H9 (cell line): ENCODE measurements around the gene DGKG. TPM values are rescaled to one million over a fixed set of nuclear protein-coding genes. Genes with fewer than 3 reads are reported as not detected.

Experiments
- DNase-seq: peaks from one replicate; pipeline ENCODE4 v3.0.0-alpha.2; 2017
- H2AFZ ChIP-seq: one replicate; pipeline ENCODE4 v1.6.1; 2013; ENCODE audit warnings: mild to moderate bottlenecking, low read length, control low read depth, moderate library complexity
- H2AK5ac ChIP-seq: 2 replicates; pipeline ENCODE4 v1.6.1; 2013; ENCODE audit warnings: low read length, control low read depth, mixed read lengths; ENCODE audit not compliant: insufficient read length
- H2BK120ac ChIP-seq: one replicate; pipeline ENCODE4 v1.6.1; 2013; ENCODE audit warnings: low read depth, mild to moderate bottlenecking, low read length, control low read depth, inconsistent platforms; ENCODE audit not compliant: poor library complexity, severe bottlenecking
- H2BK12ac ChIP-seq: 2 replicates; pipeline ENCODE4 v1.6.1; 2013; ENCODE audit warnings: low read length, control low read depth, mixed read lengths, low read depth; ENCODE audit not compliant: insufficient read length
- H2BK15ac ChIP-seq: 2 replicates; pipeline ENCODE4 v1.6.1; 2013; ENCODE audit warnings: low read depth, low read length, control low read depth
- H2BK20ac ChIP-seq: one replicate; pipeline ENCODE4 v1.6.1; 2013; ENCODE audit warnings: low read depth, mild to moderate bottlenecking, low read length, control low read depth, inconsistent platforms; ENCODE audit not compliant: poor library complexity, severe bottlenecking
- H2BK5ac ChIP-seq: 2 replicates; pipeline ENCODE4 v1.6.1; 2013; ENCODE audit warnings: low read length, control low read depth, mixed read lengths; ENCODE audit not compliant: insufficient read length
- H3K14ac ChIP-seq: 2 replicates; pipeline ENCODE4 v1.6.1; 2013; ENCODE audit warnings: low read length, control low read depth; ENCODE audit not compliant: insufficient read depth
- H3K18ac ChIP-seq: 2 replicates; pipeline ENCODE4 v1.6.1; 2013; ENCODE audit warnings: low read depth, mild to moderate bottlenecking, mixed read lengths, low read length, control low read depth; ENCODE audit not compliant: insufficient read length
- H3K23ac ChIP-seq: 2 replicates; pipeline ENCODE4 v1.6.1; 2013; ENCODE audit warnings: low read length, control low read depth, mixed read lengths, low read depth; ENCODE audit not compliant: insufficient read length
- H3K23me2 ChIP-seq: 2 replicates; pipeline ENCODE4 v1.6.1; 2013; ENCODE audit warnings: low read depth, mild to moderate bottlenecking, mixed read lengths, low read length, control low read depth; ENCODE audit not compliant: insufficient read length, poor library complexity, severe bottlenecking
- H3K27ac ChIP-seq: 2 replicates; pipeline ENCODE4 v1.5.1; 2013; ENCODE audit warnings: low read length, control low read depth, mixed read lengths, low read depth; ENCODE audit not compliant: insufficient read length
- H3K27me3 ChIP-seq: 2 replicates; pipeline ENCODE4 v1.6.1; 2013; ENCODE audit warnings: low read length, control low read depth, inconsistent platforms; ENCODE audit not compliant: insufficient read depth
- H3K4ac ChIP-seq: 2 replicates; pipeline ENCODE4 v1.6.1; 2013; ENCODE audit warnings: low read depth, mild to moderate bottlenecking, control low read depth, inconsistent platforms, low read length, moderate library complexity
- H3K4me1 ChIP-seq: 2 replicates; pipeline ENCODE4 v1.6.1; 2013; ENCODE audit warnings: low read length, control low read depth, inconsistent platforms; ENCODE audit not compliant: insufficient read depth
- H3K4me2 ChIP-seq: 2 replicates; pipeline ENCODE4 v1.6.1; 2013; ENCODE audit warnings: low read length, control low read depth, mixed read lengths; ENCODE audit not compliant: insufficient read length, insufficient read depth
- H3K56ac ChIP-seq: 2 replicates; pipeline ENCODE4 v1.6.1; 2013; ENCODE audit warnings: low read depth, mild to moderate bottlenecking, mixed read lengths, low read length, control low read depth; ENCODE audit not compliant: insufficient read length
- H3K79me1 ChIP-seq: 2 replicates; pipeline ENCODE4 v1.6.1; 2013; ENCODE audit warnings: low read depth, mild to moderate bottlenecking, moderate library complexity, low read length, control low read depth, inconsistent platforms; ENCODE audit not compliant: insufficient read depth, poor library complexity, severe bottlenecking
- H3K79me2 ChIP-seq: 2 replicates; pipeline ENCODE4 v1.6.1; 2013; ENCODE audit warnings: low read length, control low read depth, inconsistent platforms; ENCODE audit not compliant: insufficient read depth
- H3K9ac ChIP-seq: 2 replicates; pipeline ENCODE4 v1.6.1; 2013; ENCODE audit warnings: low read length, control low read depth, mixed read lengths; ENCODE audit not compliant: insufficient read length; ENCODE audit errors: extremely low read depth
- H3K9me3 ChIP-seq: one replicate; pipeline ENCODE4 v1.6.1; 2013; ENCODE audit warnings: low read depth, low read length, inconsistent platforms; ENCODE audit not compliant: control insufficient read depth
- H3T11ph ChIP-seq: one replicate; pipeline ENCODE4 v1.6.1; 2013; ENCODE audit warnings: mild to moderate bottlenecking, low read length, control low read depth, inconsistent platforms
- H4K20me1 ChIP-seq: one replicate; pipeline ENCODE4 v1.6.1; 2013; ENCODE audit not compliant: control insufficient read depth, insufficient read length, insufficient read depth
- H4K5ac ChIP-seq: 2 replicates; pipeline ENCODE4 v1.6.1; 2013; ENCODE audit warnings: low read depth, mild to moderate bottlenecking, mixed read lengths, low read length, control low read depth; ENCODE audit not compliant: insufficient read length
- H4K8ac ChIP-seq: replicated peaks from 2 replicates; pipeline ENCODE4 v1.6.1; 2013; ENCODE audit warnings: low read length, control low read depth, mixed read lengths, low read depth; ENCODE audit not compliant: insufficient read length
- H4K91ac ChIP-seq: 2 replicates; pipeline ENCODE4 v1.6.1; 2013; ENCODE audit warnings: low read depth, mild to moderate bottlenecking, moderate library complexity, mixed read lengths, low read length, control low read depth; ENCODE audit not compliant: insufficient read length
- H3K27ac Mint-ChIP-seq, 3 experiments: 2 replicates in 2 of 3; 3 replicates in 1 of 3; pipeline ENCODE4 v1.8.0; 2020 to 2021; ENCODE audit warnings: mixed read lengths in 3 of 3, mild to moderate bottlenecking in 1 of 3, moderate library complexity in 1 of 3
- H3K27me3 Mint-ChIP-seq: 2 replicates; pipeline ENCODE4 v1.8.0; 2021; ENCODE audit warnings: low read depth, mild to moderate bottlenecking, moderate library complexity, mixed read lengths
- H3K36me3 Mint-ChIP-seq, 3 experiments: 2 replicates in 2 of 3; 3 replicates in 1 of 3; pipeline ENCODE4 v1.8.0; 2020 to 2021; ENCODE audit warnings: low read depth in 3 of 3, mixed read lengths in 3 of 3; ENCODE audit not compliant: insufficient read depth in 1 of 3
- H3K4me1 Mint-ChIP-seq, 2 experiments: 2 replicates each; pipeline ENCODE4 v1.8.0; 2020; ENCODE audit warnings: mixed read lengths in 2 of 2
- H3K4me3 Mint-ChIP-seq, 2 experiments: 2 replicates in 1 of 2; 3 replicates in 1 of 2; pipeline ENCODE4 v1.8.0; 2020 to 2021; ENCODE audit warnings: mild to moderate bottlenecking in 2 of 2, mixed read lengths in 2 of 2, moderate library complexity in 1 of 2
- H3K9me3 Mint-ChIP-seq, 2 experiments: 2 replicates in 1 of 2; 3 replicates in 1 of 2; pipeline ENCODE4 v1.8.0; 2020; ENCODE audit warnings: mild to moderate bottlenecking in 2 of 2, mixed read lengths in 2 of 2, moderate library complexity in 1 of 2
- WGBS: extraction: QIAGEN DNeasy Blood & Tissue Kit; methylation state at CpG from one replicate; pipeline ENCODE4 v1.1.7; 2013; ENCODE audit warnings: missing lambda C conversion rate, low lambda C conversion rate, mixed read lengths; ENCODE audit not compliant: insufficient read length; ENCODE audit errors: extremely low coverage; 5-methylcytosine and 5-hydroxymethylcytosine counted together
- total RNA-seq: library from RNA; stranded (reverse); gene quantifications from 2 replicates; pipeline ENCODE4 v1.2.1, GENCODE V29; 2021
- TF ChIP-seq, protein P1 (sequence below): fragments of 200-600 bp; sonication (generic); conservative IDR thresholded peaks from 3 replicates; pipeline ENCODE4 v1.8.0; 2021; ENCODE audit warnings: antibody characterized with exemption, mild to moderate bottlenecking

Gene DGKG
- total RNA-seq, 1 experiment from 2014 or later, result not detected

DNA sequence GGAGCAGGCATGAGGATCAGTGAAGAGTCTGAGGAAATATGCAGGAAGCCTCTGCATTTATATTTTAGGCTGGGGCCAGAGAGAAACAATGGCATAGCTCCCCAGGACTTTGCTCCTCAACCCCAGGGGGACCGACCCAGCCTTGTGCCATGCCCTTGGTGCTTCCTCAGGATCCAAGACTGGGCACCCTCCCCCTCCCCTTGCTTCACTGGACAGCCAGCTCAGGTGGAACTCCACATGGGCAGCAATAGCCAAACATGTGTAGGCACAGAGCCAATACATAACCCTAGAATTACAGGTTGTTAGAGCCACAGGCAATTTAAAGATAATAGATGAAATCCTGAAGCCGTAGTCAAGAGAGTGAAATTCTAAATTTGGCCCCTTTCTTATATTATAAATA lies 180.1 kb downstream of the DGKG start:
- H3K27me3 ChIP-seq, result no peaks in the 10 kb centered on the region
- no peak overlapping the region for H2BK20ac ChIP-seq
- H3K18ac ChIP-seq, result no peak overlapping the region
- no peak for DNase-seq
- H3K79me2 ChIP-seq, result no peaks in the 10 kb centered on the region
- no peaks in the 10 kb centered on the region for H3K23me2 ChIP-seq
- H3K4ac ChIP-seq, result no peak overlapping the region
- Mint-ChIP-seq H3K27ac (no peak overlapping the region), H3K4me3 (no peak overlapping the region), H3K27me3 (peaks cover 50% of the 10 kb centered on the region), H3K9me3 (no peaks in the 10 kb centered on the region), H3K36me3 (no peaks in the 10 kb centered on the region; a peak in 1 of 7 replicates), H3K4me1 (no peaks in the 10 kb centered on the region)
- no peak overlapping the region for H3K56ac ChIP-seq
- H3K79me1 ChIP-seq, result no peaks in the 10 kb centered on the region
- no peak overlapping the region for H2AK5ac ChIP-seq
- no peak overlapping the region for H2BK12ac ChIP-seq
- H3K14ac ChIP-seq, result no peak overlapping the region
- H2BK5ac ChIP-seq, result no peak overlapping the region
- H3K9me3 ChIP-seq, result no peaks in the 10 kb centered on the region
- no peak overlapping the region for H2AFZ ChIP-seq
- H3T11ph ChIP-seq, result no peak overlapping the region
- WGBS, result no CpG with 5 or more reads among the region's 2 CpGs
- H2BK15ac ChIP-seq, result no peak overlapping the region
- H3K27ac ChIP-seq, result no peak overlapping the region
- H3K23ac ChIP-seq, result no peak overlapping the region
- H4K5ac ChIP-seq, result no peak overlapping the region
- H4K91ac ChIP-seq, result no peak overlapping the region
- no peak overlapping the region for H3K9ac ChIP-seq
- no peak overlapping the region for H2BK120ac ChIP-seq
- no peak overlapping the region for H4K8ac ChIP-seq
- TF ChIP-seq, protein P1, sequence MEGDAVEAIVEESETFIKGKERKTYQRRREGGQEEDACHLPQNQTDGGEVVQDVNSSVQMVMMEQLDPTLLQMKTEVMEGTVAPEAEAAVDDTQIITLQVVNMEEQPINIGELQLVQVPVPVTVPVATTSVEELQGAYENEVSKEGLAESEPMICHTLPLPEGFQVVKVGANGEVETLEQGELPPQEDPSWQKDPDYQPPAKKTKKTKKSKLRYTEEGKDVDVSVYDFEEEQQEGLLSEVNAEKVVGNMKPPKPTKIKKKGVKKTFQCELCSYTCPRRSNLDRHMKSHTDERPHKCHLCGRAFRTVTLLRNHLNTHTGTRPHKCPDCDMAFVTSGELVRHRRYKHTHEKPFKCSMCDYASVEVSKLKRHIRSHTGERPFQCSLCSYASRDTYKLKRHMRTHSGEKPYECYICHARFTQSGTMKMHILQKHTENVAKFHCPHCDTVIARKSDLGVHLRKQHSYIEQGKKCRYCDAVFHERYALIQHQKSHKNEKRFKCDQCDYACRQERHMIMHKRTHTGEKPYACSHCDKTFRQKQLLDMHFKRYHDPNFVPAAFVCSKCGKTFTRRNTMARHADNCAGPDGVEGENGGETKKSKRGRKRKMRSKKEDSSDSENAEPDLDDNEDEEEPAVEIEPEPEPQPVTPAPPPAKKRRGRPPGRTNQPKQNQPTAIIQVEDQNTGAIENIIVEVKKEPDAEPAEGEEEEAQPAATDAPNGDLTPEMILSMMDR, result no peak
- no peaks in the 10 kb centered on the region for H4K20me1 ChIP-seq
- no peaks in the 10 kb centered on the region for H3K4me1 ChIP-seq
- H3K4me2 ChIP-seq, result no peak overlapping the region
